ENCODE results near the gene PCGF3. TPM values are rescaled to one million over a fixed set of nuclear protein-coding genes. Genes with fewer than 3 reads are reported as not detected.

PCGF3 gene
- total RNA-seq, 1 donor from 2014 or later, result 58.5 TPM

DNA sequence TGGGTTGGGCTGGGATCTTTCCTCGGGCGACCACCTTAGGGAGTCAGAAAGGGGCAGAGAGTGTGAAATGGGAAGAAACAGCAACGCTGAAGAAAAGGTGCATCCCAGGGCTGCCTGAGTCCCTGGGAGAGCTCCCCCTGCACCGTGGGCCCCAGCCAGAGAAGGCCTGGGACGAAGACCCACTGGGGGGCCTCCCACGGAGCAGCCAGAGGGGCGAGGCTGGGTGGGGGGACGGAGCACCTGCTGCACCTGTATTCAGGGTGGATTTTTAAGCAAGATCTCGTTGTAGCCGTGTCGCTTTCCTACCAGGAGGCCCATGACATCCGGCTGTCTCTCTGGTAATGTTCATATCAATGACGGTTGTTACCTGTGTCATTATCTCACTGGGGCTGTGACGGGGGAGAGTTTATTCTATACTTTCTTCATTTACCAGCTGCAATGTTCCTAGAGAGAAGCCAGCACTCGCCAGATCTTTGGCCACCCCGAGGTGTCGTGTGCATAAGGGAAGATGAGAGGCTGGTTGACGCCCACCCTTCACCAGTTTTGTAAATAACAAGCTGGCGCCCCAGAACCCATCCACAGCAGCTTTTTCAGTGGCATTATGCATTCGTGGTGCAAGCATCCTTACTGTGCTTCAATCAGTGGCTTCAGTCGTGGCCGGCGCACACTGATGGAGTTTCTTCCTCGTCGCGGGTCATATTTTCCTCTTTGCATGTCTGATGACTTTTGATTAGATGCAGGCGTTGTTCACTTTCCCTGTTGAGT is 5.6 kb upstream of the PCGF3 start:
- DNase-seq (ENCODE audit: low read depth), result no peak
- no peak overlapping the region for H3K4me3 ChIP-seq (ENCODE audit: low read depth, low read length)
- TF ChIP-seq, protein P1, sequence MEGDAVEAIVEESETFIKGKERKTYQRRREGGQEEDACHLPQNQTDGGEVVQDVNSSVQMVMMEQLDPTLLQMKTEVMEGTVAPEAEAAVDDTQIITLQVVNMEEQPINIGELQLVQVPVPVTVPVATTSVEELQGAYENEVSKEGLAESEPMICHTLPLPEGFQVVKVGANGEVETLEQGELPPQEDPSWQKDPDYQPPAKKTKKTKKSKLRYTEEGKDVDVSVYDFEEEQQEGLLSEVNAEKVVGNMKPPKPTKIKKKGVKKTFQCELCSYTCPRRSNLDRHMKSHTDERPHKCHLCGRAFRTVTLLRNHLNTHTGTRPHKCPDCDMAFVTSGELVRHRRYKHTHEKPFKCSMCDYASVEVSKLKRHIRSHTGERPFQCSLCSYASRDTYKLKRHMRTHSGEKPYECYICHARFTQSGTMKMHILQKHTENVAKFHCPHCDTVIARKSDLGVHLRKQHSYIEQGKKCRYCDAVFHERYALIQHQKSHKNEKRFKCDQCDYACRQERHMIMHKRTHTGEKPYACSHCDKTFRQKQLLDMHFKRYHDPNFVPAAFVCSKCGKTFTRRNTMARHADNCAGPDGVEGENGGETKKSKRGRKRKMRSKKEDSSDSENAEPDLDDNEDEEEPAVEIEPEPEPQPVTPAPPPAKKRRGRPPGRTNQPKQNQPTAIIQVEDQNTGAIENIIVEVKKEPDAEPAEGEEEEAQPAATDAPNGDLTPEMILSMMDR (IDR thresholded peaks at IDR 0.05; ENCODE audit: insufficient read depth, low read length, poor library complexity, severe bottlenecking), result no peak
- no peaks in the 10 kb centered on the region for H3K36me3 ChIP-seq (ENCODE audit: control insufficient read depth, insufficient read depth, low read length)
- H3K27me3 ChIP-seq (ENCODE audit: control insufficient read depth, insufficient read depth, low read length), result peaks cover 2% of the 10 kb centered on the region

- H3K4me3 ChIP-seq (ENCODE audit: low read depth, low read length), result no peak overlapping the region
- DNase-seq (ENCODE audit: low read depth), result no peak
- H3K36me3 ChIP-seq (ENCODE audit: control insufficient read depth, insufficient read depth, low read length), result no peaks in the 10 kb centered on the region
- peaks cover 2% of the 10 kb centered on the region for H3K27me3 ChIP-seq (ENCODE audit: control insufficient read depth, insufficient read depth, low read length)
- TF ChIP-seq, protein P1 (IDR thresholded peaks at IDR 0.05; ENCODE audit: insufficient read depth, low read length, poor library complexity, severe bottlenecking), result no peak
Observed at GRCh38 chr4:700587-701264, 4.9 kb upstream of the PCGF3 start.

- no peaks in the 10 kb centered on the region for H3K36me3 ChIP-seq (ENCODE audit: control insufficient read depth, insufficient read depth, low read length)
- DNase-seq (ENCODE audit: low read depth), result no peak
- peaks cover 2% of the 10 kb centered on the region for H3K27me3 ChIP-seq (ENCODE audit: control insufficient read depth, insufficient read depth, low read length)
- TF ChIP-seq, protein P1 (IDR thresholded peaks at IDR 0.05; ENCODE audit: insufficient read depth, low read length, poor library complexity, severe bottlenecking), result no peak
- H3K4me3 ChIP-seq (ENCODE audit: low read depth, low read length), result no peak overlapping the region
Observed at GRCh38 chr4:702618-703048, 3.0 kb upstream of the PCGF3 start.

DNA sequence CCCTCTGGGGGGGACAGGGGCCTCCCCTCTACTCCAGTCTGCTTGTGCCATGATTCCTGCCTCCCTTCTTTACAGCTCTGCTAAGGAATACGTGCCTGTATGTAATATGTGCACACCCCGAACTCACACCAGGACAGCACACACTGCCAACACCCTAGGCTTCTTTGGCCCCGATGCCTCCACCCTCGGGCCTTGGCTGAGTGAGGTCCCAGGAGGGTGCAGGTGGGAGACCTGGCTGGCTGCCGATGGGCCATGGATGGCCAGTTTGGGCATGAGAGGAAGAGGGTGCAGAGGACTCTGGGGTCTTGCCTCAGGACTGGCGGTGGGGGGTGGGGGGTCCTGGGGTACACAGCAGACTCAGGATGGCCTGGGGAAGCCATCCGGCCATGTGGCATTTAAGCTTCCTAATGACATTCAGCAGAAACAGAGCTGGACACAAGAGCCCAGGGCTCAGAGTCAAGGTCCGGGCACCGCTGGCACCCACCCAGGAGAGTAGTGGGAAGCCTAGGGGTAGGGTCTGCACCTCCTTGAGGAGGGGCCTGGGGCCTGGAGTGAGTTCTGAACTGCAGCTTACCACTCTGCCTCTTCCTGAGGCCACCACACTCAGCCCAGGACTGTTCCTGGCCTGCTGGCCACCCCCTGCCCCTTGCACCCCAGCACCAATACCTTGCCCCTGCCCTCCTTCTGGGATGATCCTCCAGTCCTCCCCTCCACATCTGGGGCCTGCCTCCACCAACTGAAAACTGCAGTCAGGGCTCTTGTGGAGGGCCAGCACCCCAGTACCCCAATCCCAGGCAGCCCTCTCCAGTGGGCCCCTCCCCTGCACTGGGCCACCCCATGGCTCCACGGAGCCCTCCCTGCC is 2.1 kb upstream of the PCGF3 start:
- TF ChIP-seq, protein P1 (IDR thresholded peaks at IDR 0.05; ENCODE audit: insufficient read depth, low read length, poor library complexity, severe bottlenecking), result no peak
- no peak for DNase-seq (ENCODE audit: low read depth)
- peaks cover 1% of the 10 kb centered on the region for H3K36me3 ChIP-seq (ENCODE audit: control insufficient read depth, insufficient read depth, low read length)
- peaks cover 2% of the 10 kb centered on the region for H3K27me3 ChIP-seq (ENCODE audit: control insufficient read depth, insufficient read depth, low read length)
- no peak overlapping the region for H3K4me3 ChIP-seq (ENCODE audit: low read depth, low read length)

DNA sequence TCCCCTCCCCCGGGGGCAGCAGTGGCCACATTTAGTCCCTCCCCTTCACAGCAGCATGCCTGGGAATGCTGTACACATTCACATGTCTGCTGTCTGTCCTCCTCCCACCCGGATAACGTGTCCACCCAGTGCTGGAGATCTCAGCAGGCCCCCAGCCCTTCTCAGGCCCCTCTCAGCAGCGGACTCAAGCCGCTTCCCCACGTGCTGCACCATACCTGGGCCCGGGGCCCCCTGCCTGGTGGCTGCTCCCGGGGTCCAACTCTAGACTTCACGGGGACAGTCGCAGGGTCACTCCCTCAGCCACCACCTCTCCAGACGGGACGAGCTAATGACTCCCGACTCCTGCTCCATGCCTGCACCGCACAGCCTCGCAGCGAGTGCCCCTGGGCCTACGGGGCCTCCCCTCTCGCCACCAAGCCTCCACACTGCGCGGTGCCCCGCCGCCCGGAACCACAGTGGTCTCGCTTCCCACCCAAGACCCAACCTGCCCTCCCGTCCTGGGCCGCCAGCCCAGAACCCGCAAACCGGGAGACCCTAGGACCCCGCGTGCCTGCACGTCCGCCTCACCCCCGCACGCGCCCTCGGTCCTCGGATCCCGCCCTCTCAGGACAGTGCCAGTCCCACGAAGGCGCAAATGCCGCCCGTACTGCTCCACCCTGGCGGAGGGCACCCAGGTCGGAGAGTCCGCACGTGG is 1.3 kb upstream of the PCGF3 start:
- TF ChIP-seq, protein P1 (IDR thresholded peaks at IDR 0.05; ENCODE audit: insufficient read depth, low read length, poor library complexity, severe bottlenecking), result no peak
- no peak for DNase-seq (ENCODE audit: low read depth)
- peaks cover 1% of the 10 kb centered on the region for H3K36me3 ChIP-seq (ENCODE audit: control insufficient read depth, insufficient read depth, low read length)

More for the DNA sequence above, 1.3 kb upstream of the PCGF3 start:
- H3K4me3 ChIP-seq (ENCODE audit: low read depth, low read length), result no peak overlapping the region
- H3K27me3 ChIP-seq (ENCODE audit: control insufficient read depth, insufficient read depth, low read length), result peaks cover 2% of the 10 kb centered on the region

All from kidney epithelial cell (primary cell).